ENCODE data around the gene TMEM214.
"Not testable (repeated sequence)": the region's sequence is repeated elsewhere in the genome, so short reads cannot be mapped to it uniquely, and the experiment has no call there.

TMEM214 gene

DNA sequence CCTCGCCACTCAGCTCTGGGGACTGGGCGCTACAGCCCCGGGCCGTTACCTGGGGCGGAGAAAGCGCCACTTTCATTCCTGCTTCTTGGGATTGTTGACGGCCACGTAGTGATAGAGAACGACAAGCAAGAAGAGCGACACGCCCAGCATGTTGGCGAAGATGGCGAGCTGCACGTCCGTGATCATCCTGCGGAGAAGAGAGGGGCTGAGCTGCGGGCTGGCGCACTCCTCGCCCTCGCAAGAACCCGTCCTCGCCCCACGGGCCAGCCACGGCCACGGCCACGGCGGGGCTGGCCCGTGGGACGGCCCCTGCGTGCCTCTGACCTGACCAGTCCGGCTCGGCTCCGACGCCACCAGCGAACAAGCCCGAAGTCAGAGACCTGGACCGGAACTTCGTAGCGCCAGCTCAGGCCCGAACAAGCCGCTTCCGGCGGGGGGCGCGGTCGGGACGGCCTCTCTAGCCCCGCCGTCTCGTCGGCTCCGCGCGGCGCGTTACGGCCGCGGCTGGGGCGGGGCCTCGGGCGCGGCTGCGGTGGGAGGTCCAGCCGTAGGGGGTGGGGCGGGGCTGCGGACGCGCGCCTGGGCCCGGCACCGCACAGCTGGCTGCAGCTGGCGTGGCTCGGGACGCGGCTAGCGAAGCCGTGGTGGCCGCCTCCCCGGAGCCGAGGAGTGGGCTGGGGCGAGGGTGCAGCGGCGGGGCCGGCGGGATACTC, 38.7 kb downstream of the TMEM214 start, which contains the start of gene OST4:
Gene OST4, minus strand, starts transcription at position 378 of the 713 bp plus-strand sequence.
- peak; percentile 92 for DNase-seq

DNA sequence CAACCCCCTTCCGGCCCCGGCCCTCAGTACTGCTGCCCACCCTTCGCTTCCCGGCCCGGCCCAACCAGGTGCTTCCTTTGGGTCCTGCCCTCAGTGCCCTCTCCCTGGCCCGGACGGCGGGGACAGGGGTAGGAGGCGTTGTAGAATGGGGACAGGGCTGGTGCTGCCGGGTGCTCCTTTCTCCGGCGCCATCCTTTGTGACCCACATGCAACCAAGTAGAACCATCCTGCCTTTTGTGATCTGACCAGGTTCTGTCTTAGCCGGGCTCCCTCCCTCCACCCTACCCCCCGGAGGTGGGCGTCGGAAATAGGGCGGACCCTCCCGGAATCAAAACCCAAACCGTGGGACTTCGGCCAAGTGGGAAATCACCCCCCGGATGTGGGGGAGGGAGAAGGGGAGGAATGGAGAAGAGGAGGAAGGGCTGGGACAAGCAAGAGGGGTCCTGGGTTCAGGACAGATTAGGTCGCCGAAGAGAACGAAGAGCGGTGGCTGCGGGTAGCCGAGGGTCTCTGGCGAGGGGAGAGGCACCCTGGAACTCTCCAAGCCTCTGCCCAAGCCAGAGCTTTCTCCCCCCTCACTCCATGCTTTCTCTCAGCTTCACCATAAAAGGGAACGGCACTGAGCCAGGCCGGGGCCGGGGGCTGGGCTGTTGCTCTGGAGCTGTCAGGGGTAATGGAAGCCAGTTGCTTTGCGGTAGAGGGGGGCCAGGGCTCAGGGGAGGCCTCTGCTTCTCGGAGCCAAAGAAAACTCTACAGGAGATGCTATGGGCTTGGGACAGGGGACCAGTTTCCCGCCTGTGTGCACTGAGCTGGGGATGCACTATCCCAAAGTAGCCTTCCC, 39.4 kb downstream of the TMEM214 start:
- DNase-seq, result peak; percentile 32

- peak; percentile 28 for DNase-seq
Observed at GRCh38 chr2:27072920-27073319, 40.2 kb downstream of the TMEM214 start.

DNA sequence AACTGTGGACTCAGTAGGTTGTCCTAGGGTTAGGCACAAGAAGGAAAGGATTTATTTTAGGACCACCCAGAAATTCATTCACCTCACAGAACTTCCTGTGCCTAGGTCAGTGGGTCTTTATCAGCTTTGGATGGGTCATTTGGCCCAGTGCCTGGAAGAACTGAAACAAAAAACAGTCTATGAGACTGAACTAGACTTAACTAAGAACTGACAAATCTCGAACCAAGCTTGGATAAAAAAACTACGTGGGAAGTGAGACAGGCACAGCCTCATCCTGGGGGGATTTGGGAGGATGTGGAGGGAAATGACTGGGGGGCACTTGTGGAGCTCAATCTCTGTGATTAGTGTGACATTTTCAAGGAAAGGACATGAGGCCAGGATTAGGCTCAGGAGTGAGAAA, 41.0 kb downstream of the TMEM214 start:
- DNase-seq, result no peak

DNA sequence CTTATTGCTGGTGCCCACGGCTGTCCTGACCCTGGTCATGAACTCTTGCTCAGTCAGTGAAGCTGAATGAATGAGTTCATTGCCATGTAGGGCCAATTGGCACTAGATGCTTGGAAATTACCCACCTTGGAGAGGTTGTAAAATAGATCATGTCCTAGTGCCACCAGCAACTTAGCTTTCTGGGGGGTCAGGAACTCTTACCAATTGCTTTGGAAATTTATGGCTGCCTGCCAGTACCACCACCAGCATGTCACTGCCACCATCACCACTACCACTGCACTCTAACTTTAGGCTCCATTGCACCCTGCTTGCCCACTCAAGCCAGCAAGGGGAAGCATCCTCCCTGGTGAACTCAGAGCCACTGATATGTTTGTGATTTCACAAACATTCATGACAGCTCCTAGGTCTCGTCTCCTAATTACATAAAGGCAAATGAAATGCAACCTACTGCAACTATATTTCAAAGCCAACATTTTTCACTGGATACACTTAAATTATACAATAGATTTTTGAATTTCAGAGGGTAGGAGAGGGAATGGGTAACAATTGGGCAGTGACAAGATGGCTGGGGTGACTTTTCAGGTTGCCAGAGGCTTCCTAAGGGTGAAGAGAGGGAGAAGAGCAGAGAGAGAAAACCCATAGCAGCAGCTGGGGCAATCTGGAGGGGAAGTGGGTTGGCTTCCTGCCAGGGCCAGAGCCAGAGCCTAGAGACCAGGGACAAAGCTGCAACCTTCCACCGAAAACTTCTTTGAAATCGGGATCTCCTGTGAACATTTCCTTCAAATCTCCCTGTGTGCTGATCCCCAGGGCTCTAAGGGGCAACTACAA, 42.2 kb downstream of the TMEM214 start:
- no peak for DNase-seq

DNA sequence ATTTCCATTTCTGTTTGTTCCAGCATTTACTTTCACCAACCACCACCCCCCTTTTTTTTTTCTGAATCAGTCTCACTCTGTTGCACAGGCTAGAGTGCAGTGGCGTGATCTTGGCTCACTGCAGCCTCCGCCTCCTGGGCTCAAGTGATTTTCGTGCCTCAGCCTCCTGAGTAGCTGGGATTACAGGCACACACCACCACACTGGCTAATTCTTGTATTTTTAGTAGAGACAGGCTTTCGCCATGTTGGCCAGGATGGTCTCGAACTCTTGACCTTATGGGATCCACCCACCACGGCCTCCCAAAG, 42.8 kb downstream of the TMEM214 start:
- DNase-seq, result not testable (repeated sequence)

GRCh38 chr2:27076323-27076722, 43.6 kb downstream of the TMEM214 start:
- no peak for DNase-seq

DNA sequence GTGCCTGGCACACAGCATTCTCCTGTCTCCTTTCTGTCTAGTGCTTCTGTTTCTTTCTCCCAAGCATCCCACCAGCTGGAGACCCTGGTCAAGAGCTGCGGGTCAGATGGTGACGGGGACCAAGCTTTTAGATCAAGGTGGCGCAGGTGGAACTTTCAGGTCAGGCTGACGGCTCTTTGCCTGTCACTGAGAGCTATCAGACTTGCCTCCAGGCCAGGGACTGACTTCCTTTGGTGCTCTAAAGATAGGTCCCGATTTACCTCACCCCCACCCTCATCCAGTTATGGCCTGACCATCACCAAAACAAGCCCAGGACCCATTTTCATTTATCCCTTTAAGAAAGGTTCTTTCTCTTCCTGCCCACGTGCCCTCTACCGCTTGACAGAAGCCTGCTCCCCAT, 44.5 kb downstream of the TMEM214 start:
- DNase-seq, result no peak

DNA sequence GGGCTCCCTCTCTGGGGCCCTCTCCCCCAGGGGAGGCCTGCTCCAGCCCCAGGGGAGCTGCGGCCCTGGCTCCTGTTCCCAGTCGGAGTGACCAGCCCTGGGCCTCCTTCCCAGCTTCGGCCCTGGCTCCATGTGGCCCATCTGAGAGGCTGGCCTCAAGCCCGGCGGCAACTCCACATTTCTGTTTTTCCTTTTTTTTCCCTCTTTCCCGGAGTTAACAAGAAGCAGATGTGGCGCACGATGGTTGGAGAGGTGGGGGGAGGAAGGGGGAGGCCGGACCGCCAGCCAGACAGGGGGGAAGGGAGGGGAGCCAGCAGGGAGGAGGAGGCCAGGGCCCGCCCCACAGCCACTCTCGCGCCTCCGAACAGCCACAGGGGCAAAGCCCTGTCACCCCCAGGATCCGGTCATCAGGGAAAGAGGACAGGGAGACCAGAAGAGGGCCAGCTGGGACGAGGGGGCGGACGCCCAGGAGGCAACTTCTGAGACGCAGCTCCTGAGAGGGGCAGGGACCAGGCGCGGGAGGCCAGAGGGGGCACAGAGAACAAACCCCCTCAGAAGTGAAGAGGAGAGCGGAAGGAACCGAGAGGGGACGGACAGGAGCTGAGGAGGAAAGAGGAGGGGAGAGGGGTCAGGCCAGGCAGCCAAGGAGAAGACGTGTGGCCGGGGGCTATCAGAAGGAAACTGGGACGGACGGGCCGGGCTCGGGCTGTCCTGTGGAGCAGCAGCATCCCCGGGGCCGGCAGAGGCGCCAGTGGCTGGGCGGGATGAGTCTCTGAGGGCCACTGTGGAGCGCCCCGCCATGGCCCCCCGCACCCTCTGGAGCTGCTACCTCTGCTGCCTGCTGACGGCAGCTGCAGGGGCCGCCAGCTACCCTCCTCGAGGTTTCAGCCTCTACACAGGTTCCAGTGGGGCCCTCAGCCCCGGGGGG, 45.8 kb downstream of the TMEM214 start, which contains the start of gene EMILIN1:
Gene EMILIN1, plus strand, starts transcription at position 349 of the 928 bp plus-strand sequence. Its CDS starts 451 bp downstream, at position 800.
- DNase-seq, result peak; percentile 93

DNA sequence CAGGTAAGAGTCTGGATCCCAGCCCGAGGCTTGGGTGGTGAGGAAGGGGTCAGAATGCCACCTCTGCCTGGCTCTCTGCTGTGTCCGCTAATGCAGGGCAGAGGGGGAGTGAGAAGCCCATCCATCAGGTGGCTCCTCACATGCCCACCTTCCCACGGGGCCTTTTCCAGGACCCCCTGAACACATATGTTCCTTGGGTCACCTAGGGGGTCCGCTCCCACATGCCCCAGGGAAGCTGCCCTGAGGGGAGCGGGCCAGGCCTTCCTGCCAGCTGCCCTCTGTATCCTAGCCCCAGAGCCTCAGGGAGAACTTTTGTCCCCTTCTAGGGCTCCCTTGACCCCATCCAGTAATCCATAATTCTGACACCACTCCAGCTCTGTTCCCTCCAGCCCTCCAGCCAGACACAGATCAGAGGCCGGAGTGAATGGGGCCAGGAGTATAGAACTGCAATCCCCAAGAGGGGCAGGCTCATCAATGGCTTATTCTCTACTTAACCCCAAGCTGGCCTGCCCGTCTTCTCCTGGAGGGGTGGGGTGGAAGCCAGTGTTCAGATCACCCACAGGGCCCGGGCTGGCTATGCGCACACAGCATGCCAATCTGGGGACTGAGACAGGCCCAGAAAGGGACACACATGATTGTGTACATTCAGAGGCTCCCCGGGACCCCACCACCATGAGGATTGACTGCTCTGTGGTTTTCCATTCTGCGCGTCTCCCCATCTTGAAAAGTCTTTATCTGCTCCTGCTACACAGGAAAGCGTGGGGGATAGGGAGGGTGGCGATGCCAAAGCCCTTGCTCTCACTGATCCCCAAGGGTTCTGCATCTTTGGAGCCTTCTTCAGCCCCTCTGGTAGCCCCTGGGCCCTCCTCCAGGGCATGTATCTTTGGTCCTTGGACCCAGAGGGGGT, 46.7 kb downstream of the TMEM214 start:
- DNase-seq, result no peak

DNA sequence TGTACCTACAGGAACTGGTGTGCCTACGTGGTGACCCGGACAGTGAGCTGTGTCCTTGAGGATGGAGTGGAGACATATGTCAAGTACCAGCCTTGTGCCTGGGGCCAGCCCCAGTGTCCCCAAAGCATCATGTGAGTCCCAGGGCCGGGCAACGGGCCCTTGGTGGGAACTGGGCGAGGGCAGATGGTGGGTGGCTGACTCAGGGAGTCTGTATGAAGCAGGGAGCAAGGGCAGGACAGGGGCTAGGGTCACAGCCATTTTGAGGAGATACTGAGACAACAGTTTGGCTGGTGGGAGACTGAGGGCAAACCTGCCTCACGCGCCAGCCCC, 47.3 kb downstream of the TMEM214 start:
- DNase-seq, result no peak

GRCh38 chr2:27080603-27080936, 47.8 kb downstream of the TMEM214 start:
- DNase-seq, result no peak

- DNase-seq, result no peak
Observed at GRCh38 chr2:27081984-27082772, 49.4 kb downstream of the TMEM214 start.

DNA sequence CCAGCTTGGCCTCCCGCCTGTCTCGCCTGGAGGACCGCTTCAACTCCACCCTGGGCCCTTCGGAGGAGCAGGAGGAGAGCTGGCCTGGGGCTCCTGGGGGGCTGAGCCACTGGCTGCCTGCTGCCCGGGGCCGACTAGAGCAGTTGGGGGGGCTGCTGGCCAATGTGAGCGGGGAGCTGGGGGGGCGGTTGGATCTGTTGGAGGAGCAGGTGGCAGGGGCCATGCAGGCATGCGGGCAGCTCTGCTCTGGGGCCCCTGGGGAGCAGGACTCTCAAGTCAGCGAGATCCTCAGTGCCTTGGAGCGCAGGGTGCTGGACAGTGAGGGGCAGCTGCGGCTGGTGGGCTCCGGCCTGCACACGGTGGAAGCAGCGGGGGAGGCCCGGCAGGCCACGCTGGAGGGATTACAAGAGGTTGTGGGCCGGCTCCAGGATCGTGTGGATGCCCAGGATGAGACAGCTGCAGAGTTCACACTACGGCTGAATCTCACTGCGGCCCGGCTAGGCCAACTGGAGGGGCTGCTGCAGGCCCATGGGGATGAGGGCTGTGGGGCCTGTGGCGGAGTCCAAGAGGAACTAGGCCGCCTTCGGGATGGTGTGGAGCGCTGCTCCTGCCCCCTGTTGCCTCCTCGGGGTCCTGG, 50.1 kb downstream of the TMEM214 start:
- no peak for DNase-seq

DNA sequence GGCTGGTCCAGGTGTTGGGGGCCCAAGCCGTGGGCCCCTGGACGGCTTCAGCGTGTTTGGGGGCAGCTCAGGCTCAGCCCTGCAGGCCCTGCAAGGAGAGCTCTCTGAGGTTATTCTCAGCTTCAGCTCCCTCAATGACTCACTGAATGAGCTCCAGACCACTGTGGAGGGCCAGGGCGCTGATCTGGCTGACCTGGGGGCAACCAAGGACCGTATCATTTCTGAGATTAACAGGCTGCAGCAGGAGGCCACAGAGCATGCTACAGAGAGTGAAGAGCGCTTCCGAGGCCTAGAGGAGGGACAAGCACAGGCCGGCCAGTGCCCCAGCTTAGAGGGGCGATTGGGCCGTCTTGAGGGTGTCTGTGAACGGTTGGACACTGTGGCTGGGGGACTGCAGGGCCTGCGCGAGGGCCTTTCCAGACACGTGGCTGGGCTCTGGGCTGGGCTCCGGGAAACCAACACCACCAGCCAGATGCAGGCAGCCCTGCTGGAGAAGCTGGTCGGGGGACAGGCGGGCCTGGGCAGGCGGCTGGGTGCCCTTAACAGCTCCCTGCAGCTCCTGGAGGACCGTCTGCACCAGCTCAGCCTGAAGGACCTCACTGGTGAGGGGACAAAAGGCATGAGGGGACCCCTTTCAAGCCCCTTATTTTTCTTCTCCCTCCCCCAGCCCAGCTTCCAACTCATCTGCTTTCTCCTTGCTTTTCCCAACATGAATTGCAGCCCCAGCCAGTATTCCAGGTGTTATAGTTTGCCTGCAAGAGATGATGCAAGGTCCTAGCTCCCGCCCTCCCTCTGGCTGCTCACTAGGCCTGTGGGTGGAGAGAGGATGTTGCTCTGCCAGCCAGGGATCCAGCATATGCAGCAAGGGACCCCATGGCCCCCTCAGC, 50.9 kb downstream of the TMEM214 start:
- DNase-seq, result no peak

DNA sequence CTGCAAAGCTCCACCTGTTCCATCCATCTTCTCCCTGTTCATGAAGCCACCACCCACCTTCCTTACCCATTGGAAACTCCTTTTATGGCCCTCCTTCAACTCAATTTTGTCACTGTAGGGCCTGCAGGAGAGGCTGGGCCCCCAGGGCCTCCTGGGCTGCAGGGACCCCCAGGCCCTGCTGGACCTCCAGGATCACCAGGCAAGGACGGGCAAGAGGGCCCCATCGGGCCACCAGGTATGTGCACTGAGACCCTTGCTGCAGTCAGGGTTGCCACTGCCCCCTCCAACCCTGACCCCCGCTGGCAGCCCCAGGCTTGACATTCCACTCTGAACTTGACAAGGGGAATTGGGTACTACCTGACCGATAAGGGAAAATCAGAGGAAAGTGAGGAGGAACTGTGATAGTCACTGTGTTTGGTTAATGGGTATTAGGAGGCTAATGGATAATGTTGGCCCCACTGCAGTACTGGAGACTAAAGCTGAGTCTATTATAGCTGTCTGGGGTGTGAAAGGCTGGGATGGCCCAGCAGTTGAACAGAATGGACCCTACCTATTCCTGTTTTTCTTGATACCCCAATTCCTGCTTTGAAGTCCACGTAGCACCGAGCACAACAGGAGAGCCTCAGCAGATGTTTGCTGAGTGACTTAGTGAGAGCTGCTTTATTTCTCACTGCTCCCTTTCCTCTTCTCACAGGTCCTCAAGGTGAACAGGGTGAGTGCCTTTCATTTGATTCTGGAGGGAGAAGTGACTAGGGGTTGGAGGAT, 51.7 kb downstream of the TMEM214 start:
- no peak for DNase-seq

DNA sequence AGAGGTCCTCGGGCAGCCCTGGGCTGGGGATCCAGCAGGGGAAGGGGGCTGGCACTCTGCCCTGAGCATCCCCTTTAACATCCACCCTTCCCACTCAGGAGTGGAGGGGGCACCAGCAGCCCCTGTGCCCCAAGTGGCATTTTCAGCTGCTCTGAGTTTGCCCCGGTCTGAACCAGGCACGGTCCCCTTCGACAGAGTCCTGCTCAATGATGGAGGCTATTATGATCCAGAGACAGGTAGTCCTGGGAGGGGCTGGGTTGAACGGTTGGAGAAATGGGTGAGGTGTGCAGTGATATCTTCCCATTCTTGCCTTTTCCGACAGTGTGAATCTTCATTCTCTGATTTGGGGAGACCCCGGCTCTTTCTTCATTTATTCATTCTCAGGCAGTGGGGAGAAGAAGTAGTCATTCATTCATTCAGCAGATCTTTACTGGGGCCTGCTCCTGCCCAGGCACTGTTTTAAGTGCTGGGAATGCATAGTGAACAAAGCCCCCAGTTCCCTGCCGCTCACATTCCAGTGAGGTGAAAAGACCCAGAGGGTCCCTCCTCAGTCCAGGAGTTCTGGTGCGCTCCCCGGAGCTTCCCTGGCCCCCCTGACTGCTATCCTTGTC, 52.4 kb downstream of the TMEM214 start:
- no peak for DNase-seq

- peak; percentile 64 for DNase-seq
Observed at GRCh38 chr2:27085673-27086089, 52.9 kb downstream of the TMEM214 start.

All from HCEC 1CT (cell line).